ENCODE results near the gene NELL1.

Gene NELL1

DNA sequence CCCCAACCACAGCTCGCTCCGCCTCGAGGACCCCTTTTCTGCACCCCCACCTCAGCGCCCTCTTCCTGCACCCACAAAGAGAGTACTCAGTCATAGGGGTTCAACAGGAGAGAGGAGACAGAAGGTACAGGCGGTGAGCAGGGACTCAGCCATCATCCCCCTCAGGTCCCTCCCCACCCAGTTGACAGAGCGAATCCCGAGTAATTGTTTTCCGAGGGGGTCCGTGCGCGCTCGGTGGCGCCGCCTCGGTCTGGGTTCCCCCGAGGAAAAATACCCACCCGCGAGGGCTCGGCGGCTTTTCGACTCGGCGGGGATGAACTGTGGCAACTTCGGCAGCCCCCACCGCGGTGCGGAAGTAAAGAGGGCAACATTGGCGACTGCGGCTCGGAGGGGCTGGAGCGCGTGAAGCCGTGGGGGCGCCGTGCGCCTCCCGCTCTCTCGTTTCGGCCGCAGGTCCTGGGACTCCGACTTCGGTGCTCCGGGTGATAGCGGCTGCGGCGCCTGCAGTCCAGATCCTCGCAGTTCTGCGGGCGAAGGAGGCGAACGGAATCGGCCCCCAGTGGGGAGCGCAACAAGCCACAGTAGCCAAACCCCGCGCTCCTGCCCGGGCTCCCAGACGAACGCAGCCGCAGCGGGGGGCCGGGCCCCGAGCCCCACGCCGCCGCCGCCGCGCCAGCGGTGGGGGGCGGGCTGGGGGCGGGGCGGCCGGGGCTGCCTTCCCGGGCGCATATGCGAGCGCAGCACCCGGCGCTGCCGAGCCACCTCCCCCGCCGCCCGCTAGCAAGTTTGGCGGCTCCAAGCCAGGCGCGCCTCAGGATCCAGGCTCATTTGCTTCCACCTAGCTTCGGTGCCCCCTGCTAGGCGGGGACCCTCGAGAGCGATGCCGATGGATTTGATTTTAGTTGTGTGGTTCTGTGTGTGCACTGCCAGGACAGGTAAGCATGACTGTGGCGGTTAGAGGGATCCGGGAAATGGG, at the start of gene NELL1:
Gene NELL1, plus strand, starts transcription at position 743 of the 976 bp plus-strand sequence.
- no peak for DNase-seq (ENCODE audit: low read depth)

DNA sequence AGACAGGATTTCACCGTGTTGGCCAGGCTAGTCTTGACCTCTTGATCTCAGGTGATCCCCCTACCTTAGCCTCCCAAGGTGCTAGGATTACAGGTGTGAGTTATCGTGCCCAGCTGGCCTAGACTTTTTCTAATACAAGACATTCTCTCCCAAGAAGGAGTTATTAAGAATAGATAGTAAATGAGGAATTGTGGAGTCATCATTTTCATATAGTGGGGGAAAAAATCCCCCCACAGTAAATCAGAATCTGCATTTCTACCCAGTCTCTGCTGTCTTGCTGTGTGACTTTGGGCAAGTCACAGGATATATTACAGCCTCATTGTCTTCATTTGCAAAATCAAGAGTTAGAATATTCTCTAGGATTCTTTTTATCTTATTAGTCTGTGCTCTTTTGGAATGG, 48.4 kb upstream of the NELL1 start:
- DNase-seq (ENCODE audit: low read depth) = no peak

DNA sequence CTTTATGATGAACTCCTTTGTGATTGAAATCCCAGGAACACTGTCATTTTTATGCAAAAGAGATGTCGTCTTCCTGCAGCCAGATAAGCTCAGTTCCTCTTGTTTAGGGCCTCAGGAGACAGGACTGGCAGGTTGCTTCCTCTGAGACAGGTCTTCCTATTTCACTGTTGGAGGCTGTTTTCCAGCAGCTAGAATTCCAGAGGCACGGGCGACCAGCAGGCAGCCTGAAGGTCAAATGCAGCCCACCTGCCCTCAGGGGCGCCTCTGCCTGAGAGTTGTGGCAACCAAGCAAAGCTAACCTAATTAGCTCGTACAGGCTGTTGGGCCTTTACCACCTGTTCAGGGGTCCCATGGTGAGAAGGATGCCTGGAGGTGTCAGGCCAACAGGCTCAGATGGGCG, 47.7 kb upstream of the NELL1 start:
- DNase-seq (ENCODE audit: low read depth) = no peak

DNA sequence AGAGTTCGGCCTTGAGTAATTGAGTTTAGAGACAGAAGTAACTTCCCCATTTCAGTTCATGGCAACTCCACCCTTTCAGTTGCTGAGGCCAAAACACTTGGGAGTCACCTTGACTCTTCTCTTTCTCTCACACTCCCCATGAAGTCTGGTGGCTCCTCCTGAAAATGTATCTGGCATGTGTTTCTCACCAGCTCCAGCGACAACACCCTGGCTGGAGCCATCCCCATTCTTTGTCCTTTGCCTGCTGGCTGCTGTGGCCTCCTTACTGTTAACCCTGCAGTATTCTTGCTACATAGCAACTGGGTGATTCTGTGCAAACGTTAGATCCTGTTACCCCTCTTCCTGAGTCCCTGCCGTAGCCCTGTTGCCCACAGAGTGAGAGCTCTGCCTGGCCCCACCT, 46.1 kb upstream of the NELL1 start:
- no peak for DNase-seq (ENCODE audit: low read depth)

DNA sequence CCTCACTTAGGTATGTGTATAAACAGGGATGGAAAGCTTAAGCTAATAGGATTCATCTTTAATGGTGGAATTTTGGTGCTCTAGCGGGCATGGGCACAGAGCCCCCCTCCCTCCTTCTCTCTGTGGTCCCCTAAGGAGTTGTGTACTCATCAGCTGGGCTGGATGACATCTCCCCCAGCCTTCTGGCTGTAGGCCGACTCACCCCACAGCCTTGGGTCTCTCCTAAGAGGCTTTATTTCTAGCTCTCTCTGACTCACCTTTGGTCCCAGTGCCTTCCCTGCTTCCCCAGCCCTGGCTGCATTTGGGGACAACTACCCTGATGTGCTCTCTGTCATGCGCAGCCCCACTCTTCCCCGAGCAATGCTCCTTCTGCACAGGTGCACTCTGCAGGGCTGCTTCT, 43.1 kb upstream of the NELL1 start:
- no peak for DNase-seq (ENCODE audit: low read depth)

DNA sequence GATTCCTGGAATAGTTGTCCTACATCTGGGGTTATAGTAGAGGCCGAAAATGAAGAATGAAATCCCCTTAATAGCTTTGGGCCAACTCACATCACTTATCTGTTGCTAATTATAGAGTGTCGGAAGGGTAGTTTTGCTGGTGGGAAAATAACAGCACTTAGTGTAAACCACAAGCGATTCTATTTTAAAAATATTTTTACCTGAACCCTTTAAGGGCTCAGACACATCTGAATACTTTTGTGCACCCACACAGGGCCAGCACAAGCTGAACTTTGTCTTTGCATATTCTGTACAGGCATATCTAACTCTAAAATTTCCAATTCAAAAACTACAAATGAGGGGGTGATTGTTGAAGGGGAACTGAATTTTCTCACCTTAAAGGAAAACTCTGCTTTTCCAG, 42.4 kb upstream of the NELL1 start:
- DNase-seq (ENCODE audit: low read depth) = no peak

DNA sequence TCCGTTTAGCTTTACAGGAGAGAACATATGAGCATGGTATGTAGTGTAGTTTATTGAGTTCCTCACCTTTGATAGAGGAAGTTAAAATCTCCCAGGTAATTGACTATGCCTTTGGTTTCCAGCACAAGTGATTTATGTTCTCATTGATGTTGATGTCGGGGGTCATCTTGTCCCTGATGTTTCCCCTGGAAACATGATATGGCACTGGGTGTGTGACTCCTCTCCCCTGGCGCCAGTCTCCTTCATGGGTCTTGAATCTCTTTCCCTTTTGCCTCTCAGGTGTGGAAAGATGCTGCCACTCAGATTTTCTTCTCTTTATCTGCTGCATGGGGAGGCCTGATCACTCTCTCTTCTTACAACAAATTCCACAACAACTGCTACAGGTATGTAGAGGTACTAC, 41.7 kb upstream of the NELL1 start:
- DNase-seq (ENCODE audit: low read depth) = no peak

DNA sequence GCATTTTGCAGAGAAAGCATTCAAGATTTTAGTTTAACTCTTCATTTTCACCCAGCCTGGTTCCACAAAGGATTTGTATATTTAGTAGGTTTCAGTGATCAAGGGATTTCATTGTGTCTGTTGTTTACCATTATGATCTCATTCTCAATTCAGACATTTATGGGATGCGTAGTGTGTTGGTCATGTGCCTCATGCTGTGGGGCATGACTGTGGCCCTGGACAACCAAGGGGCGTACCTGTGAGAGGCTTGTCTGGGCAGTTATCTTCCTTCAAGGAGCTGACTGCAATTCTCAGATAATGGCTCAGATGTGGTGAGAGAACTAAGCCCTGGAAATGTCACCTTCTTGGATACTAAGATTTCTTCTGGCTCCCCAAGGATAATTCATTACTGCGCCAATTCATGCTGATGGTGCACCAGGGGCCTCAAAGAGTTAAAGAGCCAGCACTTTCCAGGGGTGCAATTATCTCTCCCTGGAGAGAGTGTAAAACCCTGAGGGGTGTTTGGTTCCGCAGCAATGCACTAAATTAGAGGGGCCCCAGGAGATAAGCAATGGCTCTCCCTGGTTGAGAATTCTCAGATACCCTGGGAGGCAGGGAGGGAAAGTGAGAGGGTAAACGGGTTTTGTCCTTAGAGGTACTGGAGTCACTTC, 37.7 kb upstream of the NELL1 start:
- DNase-seq (ENCODE audit: low read depth) = no peak

DNA sequence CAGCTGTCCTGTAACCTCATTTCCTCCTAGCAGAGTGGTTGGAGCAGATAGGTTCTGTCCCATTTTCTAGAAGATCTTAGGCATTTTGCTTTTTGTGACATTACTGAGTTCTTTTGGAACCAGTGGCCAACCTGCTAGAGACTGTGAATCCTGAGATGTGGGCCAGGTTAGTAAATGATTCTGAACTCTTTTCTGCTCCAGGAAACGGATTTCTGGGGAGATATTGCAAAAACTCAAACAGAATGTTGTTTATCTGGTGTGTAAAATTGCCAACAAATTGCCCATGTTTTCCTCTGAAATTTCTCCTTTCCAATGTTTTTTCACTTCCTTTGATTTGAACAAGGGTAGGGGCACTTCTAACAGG, 37.2 kb upstream of the NELL1 start:
- no peak for DNase-seq (ENCODE audit: low read depth)

DNA sequence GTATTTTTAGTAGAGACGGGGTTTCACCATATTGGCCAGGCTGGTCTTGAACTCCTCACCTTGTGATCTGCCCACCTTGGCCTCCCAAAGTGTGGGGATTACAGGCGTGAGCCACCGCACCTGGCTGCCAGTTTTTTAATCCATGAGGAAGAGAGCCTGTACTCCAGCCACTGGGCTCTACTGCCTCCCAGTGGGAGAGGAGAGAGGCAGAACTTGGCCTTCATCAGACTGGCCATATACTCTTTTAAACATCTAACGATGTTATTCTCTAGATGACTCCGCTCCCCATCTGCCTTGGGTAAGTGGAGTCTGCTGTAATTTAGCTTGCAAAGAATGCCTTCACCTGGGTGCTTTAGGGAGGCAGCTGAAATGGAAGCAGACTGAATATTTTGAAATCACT, 35.3 kb upstream of the NELL1 start:
- DNase-seq (ENCODE audit: low read depth) = no peak

DNA sequence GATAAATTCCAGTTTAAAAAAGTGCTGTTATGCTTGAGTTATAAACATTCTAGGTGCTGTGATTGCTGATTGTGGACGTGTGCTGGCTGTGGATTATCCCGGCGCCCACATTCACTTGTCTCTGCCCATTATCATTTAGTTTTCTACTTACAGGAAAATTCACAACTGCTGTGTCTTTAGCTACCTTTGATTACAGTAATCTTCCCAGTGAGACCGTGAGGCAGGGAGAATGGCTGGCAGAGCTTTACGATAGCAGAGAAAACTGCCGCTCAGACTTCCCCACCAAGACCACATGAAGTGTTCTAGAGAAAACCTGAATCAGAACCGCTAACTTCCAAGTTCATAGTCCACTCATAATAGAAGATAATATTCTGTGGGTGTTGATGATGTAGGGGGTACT, 34.6 kb upstream of the NELL1 start:
- DNase-seq (ENCODE audit: low read depth) = no peak

DNA sequence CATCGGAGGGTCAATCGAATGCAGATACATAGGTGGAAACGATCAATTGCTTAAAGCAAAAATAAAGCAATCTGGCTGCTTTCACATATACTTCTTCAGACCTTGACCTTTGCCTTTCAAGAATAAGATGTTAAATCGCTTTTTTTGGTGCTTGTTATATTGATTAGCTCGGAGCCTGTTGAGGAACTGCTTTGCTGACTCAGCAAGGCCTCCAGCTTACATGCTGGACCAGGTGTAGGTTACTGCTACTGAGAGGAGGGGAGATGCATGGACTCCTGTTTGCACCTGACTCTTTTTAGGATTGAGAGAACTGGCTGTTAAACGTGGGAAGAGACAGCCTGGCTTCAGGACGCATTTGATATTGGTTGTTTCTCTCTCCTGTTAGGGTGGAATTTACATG, 31.3 kb upstream of the NELL1 start:
- no peak for DNase-seq (ENCODE audit: low read depth)

DNA sequence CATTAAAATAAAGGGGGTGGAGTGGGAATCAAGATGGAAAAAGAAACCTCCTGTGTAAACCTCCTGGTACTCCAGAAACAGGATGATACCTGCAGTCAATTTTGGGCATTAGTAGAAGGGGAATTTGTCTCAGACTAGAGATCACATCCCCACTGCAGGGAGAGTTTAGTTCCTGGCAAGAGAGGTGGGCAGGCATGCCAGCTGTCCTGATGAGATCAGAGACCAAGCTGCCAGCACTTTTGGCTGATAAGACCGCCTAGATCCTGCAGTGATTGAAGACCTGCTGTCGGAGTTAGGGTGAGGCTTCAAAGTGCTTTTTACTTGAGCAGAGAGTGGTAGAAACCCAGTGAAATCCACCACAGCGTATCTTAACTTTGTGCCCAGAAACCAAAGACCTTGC, 29.7 kb upstream of the NELL1 start:
- DNase-seq (ENCODE audit: low read depth) = no peak

DNA sequence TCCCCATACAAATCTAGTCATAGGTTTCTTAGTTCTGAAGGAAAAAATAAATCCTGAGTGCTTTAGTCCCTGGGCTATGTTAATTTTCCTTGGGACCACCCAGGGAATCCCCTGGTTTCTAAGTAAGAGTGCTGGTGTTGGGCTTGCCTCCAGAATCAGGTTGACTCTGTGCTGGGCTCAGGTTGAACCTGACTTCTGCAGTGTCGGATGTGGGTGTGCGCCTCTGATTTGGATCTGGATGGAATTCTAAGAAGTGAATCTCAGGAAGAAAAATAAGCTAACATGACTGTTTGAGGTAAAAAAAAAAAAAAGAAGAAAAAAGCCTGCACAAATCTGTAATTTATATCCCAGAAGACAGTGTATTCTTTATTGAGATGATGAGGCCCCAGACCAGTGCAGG, 29.0 kb upstream of the NELL1 start:
- no peak for DNase-seq (ENCODE audit: low read depth)

DNA sequence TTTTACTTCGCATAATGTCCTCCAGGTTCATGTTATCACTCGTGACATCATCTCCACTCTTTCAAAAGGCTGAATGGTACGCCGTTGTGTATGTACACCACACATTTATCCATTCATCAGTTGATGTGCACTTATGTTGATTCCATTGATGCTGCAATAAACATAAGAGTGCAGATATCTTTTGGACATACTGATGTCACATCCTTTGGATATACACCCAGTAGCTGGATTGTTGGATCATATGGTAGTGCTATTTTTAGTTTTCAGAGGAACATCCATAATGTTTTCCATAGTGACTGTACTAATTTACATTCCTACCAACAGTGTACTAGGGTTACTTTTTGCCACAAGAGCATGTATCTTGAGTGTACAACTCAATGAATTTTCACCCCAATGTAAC, 25.0 kb upstream of the NELL1 start:
- DNase-seq (ENCODE audit: low read depth) = no peak

DNA sequence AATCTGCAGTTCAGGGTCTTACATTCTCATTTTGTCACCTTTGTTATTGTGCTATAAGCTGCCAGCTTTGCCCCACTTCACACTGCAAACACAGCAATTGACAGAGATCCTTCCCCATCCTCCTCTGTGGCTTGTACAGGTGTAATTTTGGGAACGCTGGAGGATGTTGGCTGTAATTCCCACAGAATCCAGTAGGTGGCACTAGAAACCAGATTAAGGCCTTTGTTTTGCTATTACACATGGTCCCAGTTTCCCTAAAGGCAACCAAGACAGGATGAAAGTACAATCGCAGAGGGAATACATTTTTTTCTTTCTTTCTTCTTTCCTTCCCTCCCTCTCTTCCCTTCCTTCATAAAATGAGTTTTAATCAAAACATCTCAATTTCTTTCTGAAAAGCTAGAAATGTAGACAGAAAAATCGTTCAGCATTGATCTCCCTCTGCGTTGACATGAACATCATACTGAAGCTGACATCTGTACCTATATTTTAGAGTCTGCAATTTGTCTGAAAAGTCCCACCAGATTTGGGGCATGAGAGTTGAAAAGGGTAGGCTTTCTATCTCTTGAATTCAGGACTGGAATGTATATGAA, 21.3 kb upstream of the NELL1 start:
- no peak for DNase-seq (ENCODE audit: low read depth)

DNA sequence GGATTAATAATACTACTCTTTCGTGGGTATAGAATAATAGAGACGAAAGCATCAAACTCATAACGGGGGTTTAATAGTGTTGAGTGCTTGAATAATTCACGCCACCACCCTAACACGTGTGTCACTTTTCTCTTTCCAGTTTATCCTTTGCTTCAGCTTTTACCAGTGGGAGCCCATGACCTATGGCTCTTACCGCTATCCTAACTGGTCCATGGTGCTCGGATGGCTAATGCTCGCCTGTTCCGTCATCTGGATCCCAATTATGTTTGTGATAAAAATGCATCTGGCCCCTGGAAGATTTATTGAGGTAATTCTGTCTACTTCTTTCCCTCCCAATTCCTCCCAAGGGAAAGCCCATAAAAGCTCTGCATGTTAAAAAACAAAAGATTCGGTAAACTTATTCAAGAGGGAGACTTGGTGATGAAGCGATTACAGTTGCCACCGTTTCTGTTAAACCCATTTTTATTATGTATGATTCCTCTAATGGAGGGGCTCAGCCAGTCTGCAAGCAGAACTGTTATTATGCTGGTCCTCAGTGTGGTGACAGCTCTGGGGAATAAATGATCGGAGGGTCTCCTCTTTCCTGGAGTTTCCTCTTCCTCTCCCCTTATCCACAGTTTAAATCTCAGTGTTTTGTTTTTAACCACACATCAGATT, 17.1 kb upstream of the NELL1 start:
- DNase-seq (ENCODE audit: low read depth) = no peak

DNA sequence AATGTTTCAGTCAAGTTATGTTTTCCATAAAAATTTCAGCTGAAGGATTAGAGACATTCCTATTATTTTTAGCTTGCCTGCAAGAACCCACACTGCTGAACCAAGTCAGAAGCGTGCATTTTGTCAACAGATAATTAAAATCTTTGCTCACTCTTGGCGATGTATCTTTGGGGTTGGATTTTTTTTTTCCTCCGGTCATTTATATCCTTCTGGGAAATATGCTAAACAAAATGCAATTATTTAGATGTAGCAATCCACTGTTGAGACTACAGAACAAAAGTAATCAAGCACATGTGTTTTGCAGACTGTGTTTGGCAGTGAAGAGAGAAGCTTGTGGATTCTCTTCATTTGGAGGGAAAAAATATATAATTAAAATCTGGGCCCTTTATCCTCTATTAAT, 15.3 kb upstream of the NELL1 start:
- no peak for DNase-seq (ENCODE audit: low read depth)

DNA sequence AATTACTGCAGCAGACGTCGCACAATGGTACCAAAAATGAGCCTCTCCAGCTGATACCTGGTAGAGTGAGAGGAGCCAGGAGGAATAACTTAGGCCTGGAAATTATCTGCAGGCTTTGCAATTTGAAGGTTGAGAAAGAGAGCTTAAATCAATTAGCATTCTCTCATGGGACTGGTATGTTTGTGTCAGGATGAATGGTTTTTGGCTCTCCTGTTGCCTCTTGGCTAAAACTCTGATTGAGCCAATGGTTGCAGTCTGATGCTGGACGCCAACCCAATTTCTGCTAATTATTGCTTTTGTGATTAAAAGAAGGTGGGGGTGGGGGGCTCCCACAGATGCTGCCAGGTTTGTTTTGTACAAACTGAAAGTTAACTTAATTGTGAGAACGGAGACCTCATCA, 12.5 kb upstream of the NELL1 start:
- DNase-seq (ENCODE audit: low read depth) = no peak

DNA sequence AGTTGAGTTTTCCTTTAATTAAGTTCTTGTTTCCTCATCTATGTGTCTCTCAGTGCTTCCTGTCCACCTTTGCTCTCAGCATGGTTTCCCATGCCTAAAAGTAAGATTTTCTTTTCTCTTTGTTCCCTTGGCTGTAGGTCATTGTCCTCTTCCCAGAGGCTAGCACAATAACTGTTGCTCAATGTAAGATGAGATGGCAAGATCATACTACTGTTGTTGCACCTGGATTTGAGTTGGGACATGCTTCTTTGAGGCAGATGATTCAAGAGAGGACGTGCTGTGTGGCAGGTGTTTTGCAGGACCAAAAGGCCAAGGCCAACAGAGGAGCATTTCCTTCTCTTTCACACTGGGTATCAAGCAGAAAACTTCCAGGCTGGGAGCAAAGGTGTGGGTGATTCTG, 11.3 kb upstream of the NELL1 start:
- no peak for DNase-seq (ENCODE audit: low read depth)

DNA sequence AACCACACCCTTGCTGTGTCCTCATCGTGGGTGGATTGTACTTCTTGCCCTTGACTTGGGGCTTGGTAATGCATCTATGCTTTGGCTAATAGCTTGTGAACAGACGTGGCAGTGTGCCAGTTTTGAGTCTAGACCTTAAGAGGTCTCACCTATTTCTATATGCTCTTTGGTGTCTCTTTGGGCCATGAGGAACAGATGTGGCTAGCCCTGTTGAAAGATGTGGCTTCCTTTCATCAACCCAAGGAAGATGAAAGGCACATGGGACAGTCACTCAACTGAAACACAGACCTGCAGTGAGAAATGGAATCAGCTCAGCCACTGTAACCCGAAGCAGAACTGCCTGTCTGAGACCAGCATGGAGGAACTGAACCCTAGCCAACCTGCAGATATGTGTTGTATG, 7.9 kb upstream of the NELL1 start:
- DNase-seq (ENCODE audit: low read depth) = no peak

DNA sequence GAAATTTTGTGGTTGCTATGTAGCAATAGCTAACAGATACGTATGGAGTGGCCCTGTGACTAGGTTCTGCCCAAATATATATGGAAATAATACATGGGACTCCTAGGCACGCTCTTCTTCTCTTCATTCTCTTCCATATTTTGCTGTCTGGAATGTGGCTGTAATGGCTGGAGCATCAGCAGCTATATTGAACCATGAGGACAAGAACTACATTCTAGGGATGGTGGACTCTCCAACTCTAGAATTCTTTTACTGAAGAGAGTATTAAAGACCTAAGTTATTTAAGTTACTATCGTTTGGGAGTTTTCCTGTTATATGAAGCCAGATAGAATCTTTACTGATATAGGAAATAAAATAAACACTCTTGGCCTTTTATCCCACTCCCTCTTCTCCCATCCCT, 7.5 kb upstream of the NELL1 start:
- no peak for DNase-seq (ENCODE audit: low read depth)
